ENCODE measurements around the gene ATP6V0C. TPM values are rescaled to one million over a fixed set of nuclear protein-coding genes. Genes with fewer than 3 reads are reported as not detected.

ATP6V0C gene
- total RNA-seq, 4 donors from 2014 or later = 26.4 to 98.9 (median 81.8) TPM

- no peak for TF ChIP-seq CTCF (IDR thresholded peaks at IDR 0.05; ENCODE audit: low read depth)
Measured at GRCh38 chr16:2516391-2517240, 2.9 kb downstream of the ATP6V0C start.

- no peak for TF ChIP-seq CTCF (IDR thresholded peaks at IDR 0.05; ENCODE audit: low read depth)
Measured at GRCh38 chr16:2517954-2518605, 4.3 kb downstream of the ATP6V0C start.

- no peak for TF ChIP-seq CTCF (IDR thresholded peaks at IDR 0.05; ENCODE audit: low read depth)
Measured at GRCh38 chr16:2518823-2519710, 5.3 kb downstream of the ATP6V0C start.

GRCh38 chr16:2519711-2520080 is 5.9 kb downstream of the ATP6V0C start:
- no peak for TF ChIP-seq CTCF (IDR thresholded peaks at IDR 0.05; ENCODE audit: low read depth)

- no peak for TF ChIP-seq CTCF (IDR thresholded peaks at IDR 0.05; ENCODE audit: low read depth)
Measured at GRCh38 chr16:2520097-2520783, 6.5 kb downstream of the ATP6V0C start, which contains the start of gene AMDHD2. AMDHD2 (plus strand) TSS chr16:2520371; CDS start chr16:2520459, 88 bp downstream.

GRCh38 chr16:2520784-2521531 is 7.2 kb downstream of the ATP6V0C start:
- no peak for TF ChIP-seq CTCF (IDR thresholded peaks at IDR 0.05; ENCODE audit: low read depth)
